ENCODE results near the gene RBM5.
A peak's percentile ranks its signal among the peaks of the same experiment; 100 is the strongest.

Gene RBM5

GRCh38 chr3:50165910-50166538, 77.3 kb downstream of the RBM5 start:
- H3K4me3 ChIP-seq (ENCODE audit: low read length), result no peak overlapping the region
- H3K4me1 ChIP-seq (ENCODE audit: insufficient read depth, low read length), result peaks cover 22% of the 10 kb centered on the region

GRCh38 chr3:50166620-50167019, 77.9 kb downstream of the RBM5 start:
- Histone ChIP-seq H3K9ac (ENCODE audit: low read depth, low read length) (peak overlapping the region; percentile 41; the same call in 1 of the 2 replicates), H3K4me3 (ENCODE audit: low read length) (no peak overlapping the region), H3K36me3 (ENCODE audit: insufficient read depth, low read depth, low read length) (peaks cover 28% of the 10 kb centered on the region; the same call in 1 of the 2 replicates), H3K4me1 (ENCODE audit: insufficient read depth, low read length) (peaks cover 22% of the 10 kb centered on the region), H3K27ac (ENCODE audit: low read length) (peak overlapping the region; percentile 15), H3K27me3 (ENCODE audit: insufficient read depth, low read length) (no peaks in the 10 kb centered on the region), H3K9me3 (ENCODE audit: insufficient read depth, low read depth, low read length) (no peaks in the 10 kb centered on the region)

More at GRCh38 chr3:50165910-50166538, 77.3 kb downstream of the RBM5 start:
- Histone ChIP-seq H3K27ac (ENCODE audit: low read length) (peak overlapping the region; percentile 15), H3K27me3 (ENCODE audit: insufficient read depth, low read length) (no peaks in the 10 kb centered on the region), H3K36me3 (ENCODE audit: insufficient read depth, low read depth, low read length) (peaks cover 31% of the 10 kb centered on the region; the same call in 1 of the 2 replicates), H3K9ac (ENCODE audit: low read depth, low read length) (peak overlapping the region; percentile 41; the same call in 1 of the 2 replicates), H3K9me3 (ENCODE audit: insufficient read depth, low read depth, low read length) (no peaks in the 10 kb centered on the region)

GRCh38 chr3:50167069-50167840, 78.5 kb downstream of the RBM5 start:
- Histone ChIP-seq H3K9ac (ENCODE audit: low read depth, low read length) (no peak overlapping the region; the same call in 1 of the 2 replicates), H3K4me1 (ENCODE audit: insufficient read depth, low read length) (peaks cover 22% of the 10 kb centered on the region), H3K27ac (ENCODE audit: low read length) (no peak overlapping the region)

GRCh38 chr3:50167841-50168209, 79.1 kb downstream of the RBM5 start:
- no peak overlapping the region for H3K9ac ChIP-seq (ENCODE audit: low read depth, low read length)
- no peak overlapping the region for H3K27ac ChIP-seq (ENCODE audit: low read length)
- no peaks in the 10 kb centered on the region for H3K9me3 ChIP-seq (ENCODE audit: insufficient read depth, low read depth, low read length)
- peaks cover 19% of the 10 kb centered on the region; the same call in 1 of the 2 replicates for H3K36me3 ChIP-seq (ENCODE audit: insufficient read depth, low read depth, low read length)
- H3K27me3 ChIP-seq (ENCODE audit: insufficient read depth, low read length), result no peaks in the 10 kb centered on the region
- H3K4me1 ChIP-seq (ENCODE audit: insufficient read depth, low read length), result peaks cover 22% of the 10 kb centered on the region
- H3K4me3 ChIP-seq (ENCODE audit: low read length), result no peak overlapping the region

More at GRCh38 chr3:50167069-50167840, 78.5 kb downstream of the RBM5 start:
- Histone ChIP-seq H3K4me3 (ENCODE audit: low read length) (no peak overlapping the region), H3K9me3 (ENCODE audit: insufficient read depth, low read depth, low read length) (no peaks in the 10 kb centered on the region), H3K36me3 (ENCODE audit: insufficient read depth, low read depth, low read length) (peaks cover 22% of the 10 kb centered on the region; the same call in 1 of the 2 replicates), H3K27me3 (ENCODE audit: insufficient read depth, low read length) (no peaks in the 10 kb centered on the region)

GRCh38 chr3:50168388-50168787, 79.7 kb downstream of the RBM5 start:
- Histone ChIP-seq H3K4me1 (ENCODE audit: insufficient read depth, low read length) (peaks cover 22% of the 10 kb centered on the region), H3K9ac (ENCODE audit: low read depth, low read length) (no peak overlapping the region), H3K27ac (ENCODE audit: low read length) (no peak overlapping the region), H3K4me3 (ENCODE audit: low read length) (no peak overlapping the region), H3K36me3 (ENCODE audit: insufficient read depth, low read depth, low read length) (peaks cover 14% of the 10 kb centered on the region; the same call in 1 of the 2 replicates), H3K9me3 (ENCODE audit: insufficient read depth, low read depth, low read length) (no peaks in the 10 kb centered on the region), H3K27me3 (ENCODE audit: insufficient read depth, low read length) (no peaks in the 10 kb centered on the region)
